B cell (primary cell): ENCODE measurements around the gene DNAJA2.

Experiments used
- CTCF ChIP-seq: fragments of 200-600 bp; IDR thresholded peaks from one replicate; pipeline ENCODE4 v1.8.0; 2022; ENCODE audit warnings: antibody characterized with exemption, mild to moderate bottlenecking
- EZH2 ChIP-seq: IDR thresholded peaks from 2 replicates; pipeline ENCODE4 v1.6.1; 2012; ENCODE audit warnings: borderline replicate concordance, low read depth, mild to moderate bottlenecking, moderate library complexity, low read length; ENCODE audit not compliant: insufficient read depth, poor library complexity, severe bottlenecking

- TF ChIP-seq EZH2 (no peak), CTCF (peak; percentile 78)
These were observed 44.9 kb upstream of the DNAJA2 start for GRCh38 chr16:47018223-47018891.
